Measurements from ENCODE around the gene ANLN. TPM values are rescaled to one million over a fixed set of nuclear protein-coding genes. Genes with fewer than 3 reads are reported as not detected.

Gene ANLN
- total and polyA plus RNA-seq, 2 donors (not counting 3 experiments of a cell fraction or from before 2014, with no cell fraction given), result 28.5 to 119 TPM

GRCh38 chr7:36406156-36406555, 16.5 kb downstream of the ANLN start:
- no peaks in the 10 kb centered on the region for H3K27me3 ChIP-seq (ENCODE audit: control insufficient read depth in 2 of 2, insufficient read depth in 2 of 2, low read length in 2 of 2)
- peaks cover 0 to 32% of the 10 kb centered on the region in 2 experiments for H3K36me3 ChIP-seq (ENCODE audit: control insufficient read depth in 2 of 2, extremely low read depth in 1 of 2, insufficient read depth in 2 of 2, low read length in 2 of 2)
- no peak overlapping the region for H2AFZ ChIP-seq (ENCODE audit: low read depth, low read length)
- DNase-seq (ENCODE audit: low read depth, low spot score), result peak; percentile 40
- peaks cover 85% of the 10 kb centered on the region for H3K79me2 ChIP-seq (ENCODE audit: control insufficient read depth, insufficient read depth, low read length)
- intact Hi-C loops (cut with micrococcal nuclease), result no loop called here
- H3K9me3 ChIP-seq (replicated peaks; ENCODE audit: control insufficient read depth, insufficient read depth, low read length), result no peaks in the 10 kb centered on the region
- dilution Hi-C loops (cut with MboI; ENCODE audit: extremely low pct_ligation_motif_present, low sequenced_read_pairs), result no loop called here
- ChIA-PET POLR2A (no interaction called here), CTCF (interaction anchor here (0.6 kb wide), 1 partner anchor 14 kb away, joined by 3 read pairs; no protein-coding TSS in a partner anchor)
- no peak for FAIRE-seq
- H3K9me1 ChIP-seq (replicated peaks; ENCODE audit: control insufficient read depth, extremely low read depth, insufficient read depth, low read length), result no peaks in the 10 kb centered on the region
- H3K4me3 ChIP-seq (replicated peaks in 1 of 3; ENCODE audit: insufficient read depth in 1 of 3, low read depth in 1 of 3, low read length in 3 of 3), result no peak overlapping the region
- H3K4me2 ChIP-seq (ENCODE audit: insufficient read depth, low read length), result no peak overlapping the region
- TF ChIP-seq MAX (IDR thresholded peaks at IDR 0.05; ENCODE audit: insufficient read depth, insufficient read length) (no peak), POLR2AphosphoS5 (IDR thresholded peaks at IDR 0.05; ENCODE audit: insufficient read depth, low read depth, low read length) (no peak), MYC (IDR thresholded peaks at IDR 0.05; ENCODE audit: low read depth, low read length) (no peak), CTCF (IDR thresholded peaks at IDR 0.05; ENCODE audit: extremely low read depth in 1 of 2, insufficient read depth in 1 of 2, low read depth in 1 of 2, low read length in 2 of 2) (no peak), GATA2 (IDR thresholded peaks at IDR 0.05; ENCODE audit: insufficient read depth, insufficient read length, low read depth, low read length) (no peak)
- no TSS peak for BruUV-seq (replicated peaks)
- no peaks in the 10 kb centered on the region for H4K20me1 ChIP-seq (replicated peaks; ENCODE audit: control insufficient read depth, extremely low read depth, insufficient read depth, low read length)
- H3K9ac ChIP-seq (replicated peaks; ENCODE audit: extremely low read depth, insufficient read depth, low read length), result no peak overlapping the region
- no peak overlapping the region for H3K27ac ChIP-seq (ENCODE audit: insufficient read depth, low read depth, low read length)
- peaks cover 8% of the 10 kb centered on the region for H3K4me1 ChIP-seq (ENCODE audit: control insufficient read depth, extremely low read depth, insufficient read depth, low read length)

All from endothelial cell of umbilical vein (primary cell).